ENCODE results near the gene NID1.
A peak's percentile ranks its signal among the peaks of the same experiment; 100 is the strongest.

NID1 gene

GRCh38 chr1:235990330-235990795 is 74.5 kb downstream of the NID1 start:
- H3K4me3 ChIP-seq (ENCODE audit: low read depth, low read length), result no peak overlapping the region
- no peak for DNase-seq (ENCODE audit: low read depth)
- in situ Hi-C loops (cut with HindIII; ENCODE audit: low sequenced_read_pairs), result loop anchor here (5.0 kb wide), 1 partner anchor 77 kb away; the partner anchor contains the start of gene NID1
- TF ChIP-seq CTCF (IDR thresholded peaks at IDR 0.05; ENCODE audit: low read depth, low read length, missing control alignments), result no peak

- H3K4me3 ChIP-seq (ENCODE audit: low read depth, low read length), result no peak overlapping the region
- in situ Hi-C loops (cut with HindIII; ENCODE audit: low sequenced_read_pairs), result no loop called here
- TF ChIP-seq CTCF (IDR thresholded peaks at IDR 0.05; ENCODE audit: low read depth, low read length, missing control alignments), result no peak
- no peak for DNase-seq (ENCODE audit: low read depth)
Measured at GRCh38 chr1:235989105-235989504, 75.8 kb downstream of the NID1 start.

GRCh38 chr1:235986869-235987268 is 78.0 kb downstream of the NID1 start:
- H3K4me3 ChIP-seq (ENCODE audit: low read depth, low read length), result no peak overlapping the region
- no peak for TF ChIP-seq CTCF (IDR thresholded peaks at IDR 0.05; ENCODE audit: low read depth, low read length, missing control alignments)
- in situ Hi-C loops (cut with HindIII; ENCODE audit: low sequenced_read_pairs), result no loop called here
- no peak for DNase-seq (ENCODE audit: low read depth)

- TF ChIP-seq CTCF (IDR thresholded peaks at IDR 0.05; ENCODE audit: low read depth, low read length, missing control alignments), result no peak
- in situ Hi-C loops (cut with HindIII; ENCODE audit: low sequenced_read_pairs), result no loop called here
- peak; percentile 65 for DNase-seq (ENCODE audit: low read depth)
- H3K4me3 ChIP-seq (ENCODE audit: low read depth, low read length), result no peak overlapping the region
Measured at GRCh38 chr1:235984041-235984825, 80.7 kb downstream of the NID1 start.

- in situ Hi-C loops (cut with HindIII; ENCODE audit: low sequenced_read_pairs), result no loop called here
- H3K4me3 ChIP-seq (ENCODE audit: low read depth, low read length), result no peak overlapping the region
- no peak for TF ChIP-seq CTCF (IDR thresholded peaks at IDR 0.05; ENCODE audit: low read depth, low read length, missing control alignments)
- DNase-seq (ENCODE audit: low read depth), result no peak
Measured at GRCh38 chr1:235980976-235981375, 83.9 kb downstream of the NID1 start.

- in situ Hi-C loops (cut with HindIII; ENCODE audit: low sequenced_read_pairs), result no loop called here
- no peak for TF ChIP-seq CTCF (IDR thresholded peaks at IDR 0.05; ENCODE audit: low read depth, low read length, missing control alignments)
- no peak overlapping the region for H3K4me3 ChIP-seq (ENCODE audit: low read depth, low read length)
- no peak for DNase-seq (ENCODE audit: low read depth)
Measured at GRCh38 chr1:235979716-235980333, 85.1 kb downstream of the NID1 start.
